Psoas muscle (tissue), 8 donors: Measurements from ENCODE around the gene ELP1. TPM values are rescaled to one million over a fixed set of nuclear protein-coding genes. Genes with fewer than 3 reads are reported as not detected.
"Not testable (repeated sequence)": the region's sequence is repeated elsewhere in the genome, so short reads cannot be mapped to it uniquely, and the experiment has no call there.

Experiments used
- ATAC-seq, 4 donors: fragments of 200-7000 bp; cut with Tn5 transposase; one replicate each; pipeline ENCODE4 v1.9.1; 2020; ENCODE audit warnings: moderate library complexity in 3 of 4, mild to moderate bottlenecking in 2 of 4
- DNase-seq, 2 donors: peaks; one replicate each; pipeline ENCODE4 v3.0.0-alpha.2; 2020
- H3K27ac ChIP-seq: fragments of 200-600 bp; one replicate; pipeline ENCODE4 v1.8.0; 2022
- H3K27me3 ChIP-seq, 3 donors: fragments of 200-600 bp in 1 of 3; one replicate each; pipeline versions ENCODE4 v1.6.1 to v1.8.0; 2013 to 2022; ENCODE audit warnings: low read length in 2 of 3, mild to moderate bottlenecking in 2 of 3, moderate library complexity in 1 of 3; ENCODE audit not compliant: insufficient read depth in 3 of 3
- H3K36me3 ChIP-seq, 2 donors: fragments of 200-600 bp in 1 of 2; one replicate each; pipeline versions ENCODE4 v1.6.1 to v1.8.0; 2013 to 2022; ENCODE audit warnings: low read depth in 1 of 2, mild to moderate bottlenecking in 1 of 2, moderate library complexity in 1 of 2; ENCODE audit not compliant: insufficient read depth in 1 of 2
- H3K4me1 ChIP-seq: fragments of 200-600 bp; one replicate; pipeline ENCODE4 v1.8.0; 2022
- H3K4me3 ChIP-seq: fragments of 200-600 bp; one replicate; pipeline ENCODE4 v1.8.0; 2022; ENCODE audit warnings: mild to moderate bottlenecking
- H3K9me3 ChIP-seq: fragments of 200-600 bp; one replicate; pipeline ENCODE4 v1.8.0; 2022
- WGBS, 3 donors: extraction: QIAGEN DNeasy Blood & Tissue Kit; methylation state at CpG; one replicate each; pipeline versions ENCODE4 v1.1.6 to v1.1.7; 2013; 5-methylcytosine and 5-hydroxymethylcytosine counted together
- intact Hi-C, 2 donors: fragments of 100-400 bp; cut with DNase I; formaldehyde crosslinking; loops; one replicate each; pipeline versions ENCODE4 v1.11.0 to v1.14.2; 2022
- polyA plus RNA-seq, 3 donors: library from polyadenylated mRNA; stranded (reverse); fragments of 200-250 nt; gene quantifications; one replicate each; pipeline ENCODE4 v1.2.3, GENCODE V29; 2013
- total RNA-seq, 4 donors: library from RNA; stranded (reverse); fragmentation: NEBNext Ultra II Directional in 2 of 4; extraction: Animal tissue kit (Norgen Biotek cat#: 25700) in 2 of 4; gene quantifications; one replicate each; pipeline versions ENCODE4 v1.2.1 to v1.2.4, GENCODE V29; 2021 to 2023
- TF ChIP-seq, protein P1 (sequence below): fragments of 200-600 bp; IDR thresholded peaks from one replicate; pipeline ENCODE4 v1.8.0; 2022; ENCODE audit warnings: antibody characterized with exemption
- donor health status: healthy with polysubstance abuse.
- donor health status: DM: no; HTN: no; CAD: no; lungs with moderate emphysema.
- donor health status: Bipolar disorder and iron deficiency.
- donor health status: healthy.
- donor health status: DM: yes; HTN: yes; CAD: no.
- donor health status: DM: no; HTN: no; CAD: no.
- donor health status: DM: no; HTN: no; CAD: no.
- donor health status: DM: yes; HTN: yes; CAD: no.

Gene ELP1
- total and polyA plus RNA-seq, 7 donors = 9.6 to 21.0 (median 16.8) TPM

DNA sequence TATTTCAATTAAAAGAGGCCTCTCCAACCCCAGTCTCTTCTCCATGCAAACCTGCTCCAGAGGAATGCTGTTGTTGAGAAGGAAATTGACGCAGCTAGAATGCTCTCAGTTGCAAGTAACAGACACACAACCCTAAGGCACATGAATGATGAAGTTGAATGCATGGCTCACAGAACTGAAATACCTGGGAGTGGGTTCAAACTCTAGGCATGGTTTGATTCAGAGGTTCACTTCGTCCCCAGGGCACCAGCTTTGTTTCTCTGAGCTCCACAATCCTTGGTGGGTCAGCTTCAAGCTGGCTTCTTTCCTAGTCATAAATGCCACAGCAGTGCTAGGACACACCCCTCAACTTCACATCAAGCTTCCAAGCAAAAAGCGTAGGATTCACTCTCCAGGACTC is 82.8 kb downstream of the ELP1 start:
- DNase-seq (no peak), ATAC-seq (no peak)
- Histone ChIP-seq H3K9me3 (no peaks in the 10 kb centered on the region), H3K4me3 (no peak overlapping the region), H3K36me3 (no peaks in the 10 kb centered on the region), H3K27me3 (no peaks in the 10 kb centered on the region), H3K27ac (no peak overlapping the region), H3K4me1 (no peaks in the 10 kb centered on the region)
- intact Hi-C loops = no loop called here
- WGBS, 3 donors = 85 to 87% (median 86%) methylated on average over 3 of the region's 3 CpGs
- TF ChIP-seq, protein P1, sequence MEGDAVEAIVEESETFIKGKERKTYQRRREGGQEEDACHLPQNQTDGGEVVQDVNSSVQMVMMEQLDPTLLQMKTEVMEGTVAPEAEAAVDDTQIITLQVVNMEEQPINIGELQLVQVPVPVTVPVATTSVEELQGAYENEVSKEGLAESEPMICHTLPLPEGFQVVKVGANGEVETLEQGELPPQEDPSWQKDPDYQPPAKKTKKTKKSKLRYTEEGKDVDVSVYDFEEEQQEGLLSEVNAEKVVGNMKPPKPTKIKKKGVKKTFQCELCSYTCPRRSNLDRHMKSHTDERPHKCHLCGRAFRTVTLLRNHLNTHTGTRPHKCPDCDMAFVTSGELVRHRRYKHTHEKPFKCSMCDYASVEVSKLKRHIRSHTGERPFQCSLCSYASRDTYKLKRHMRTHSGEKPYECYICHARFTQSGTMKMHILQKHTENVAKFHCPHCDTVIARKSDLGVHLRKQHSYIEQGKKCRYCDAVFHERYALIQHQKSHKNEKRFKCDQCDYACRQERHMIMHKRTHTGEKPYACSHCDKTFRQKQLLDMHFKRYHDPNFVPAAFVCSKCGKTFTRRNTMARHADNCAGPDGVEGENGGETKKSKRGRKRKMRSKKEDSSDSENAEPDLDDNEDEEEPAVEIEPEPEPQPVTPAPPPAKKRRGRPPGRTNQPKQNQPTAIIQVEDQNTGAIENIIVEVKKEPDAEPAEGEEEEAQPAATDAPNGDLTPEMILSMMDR = no peak

DNA sequence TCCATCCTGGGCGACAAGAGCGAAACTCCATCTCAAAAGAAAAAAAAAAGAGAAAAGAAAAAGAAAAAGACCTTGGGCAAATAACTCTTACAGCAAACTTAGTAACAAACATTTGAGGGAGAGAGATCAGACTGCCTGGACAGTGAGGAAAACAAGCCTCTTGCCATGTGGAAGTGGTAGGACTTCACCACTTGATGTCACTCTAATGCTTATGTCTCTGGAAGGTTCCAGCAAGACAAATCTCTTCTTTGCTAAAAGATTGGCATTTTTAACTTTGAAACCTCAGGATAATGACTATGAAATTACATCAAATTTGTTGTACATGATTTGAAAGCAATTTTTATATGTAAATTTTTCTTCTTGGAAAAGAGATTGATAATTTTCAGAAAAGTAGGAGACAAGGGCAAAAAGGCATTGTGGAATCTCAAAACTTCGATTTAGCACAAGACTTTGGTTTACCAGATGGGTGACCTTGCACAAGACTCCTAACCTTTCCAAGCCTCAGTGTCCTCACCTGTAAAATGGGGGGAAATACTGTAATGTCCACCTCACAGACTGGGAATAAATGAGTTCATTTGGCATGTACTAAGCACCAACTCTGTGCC is 83.5 kb downstream of the ELP1 start:
- WGBS, 3 donors = 95 to 98% (median 98%) methylated on average over 3 of the region's 3 CpGs
- H3K27me3 ChIP-seq = no peaks in the 10 kb centered on the region
- no peak for ATAC-seq
- no peaks in the 10 kb centered on the region for H3K36me3 ChIP-seq
- no peak overlapping the region for H3K27ac ChIP-seq
- intact Hi-C loops = no loop called here
- no peaks in the 10 kb centered on the region for H3K9me3 ChIP-seq
- H3K4me1 ChIP-seq = no peaks in the 10 kb centered on the region
- DNase-seq = no peak
- TF ChIP-seq, protein P1 = no peak
- no peak overlapping the region for H3K4me3 ChIP-seq

DNA sequence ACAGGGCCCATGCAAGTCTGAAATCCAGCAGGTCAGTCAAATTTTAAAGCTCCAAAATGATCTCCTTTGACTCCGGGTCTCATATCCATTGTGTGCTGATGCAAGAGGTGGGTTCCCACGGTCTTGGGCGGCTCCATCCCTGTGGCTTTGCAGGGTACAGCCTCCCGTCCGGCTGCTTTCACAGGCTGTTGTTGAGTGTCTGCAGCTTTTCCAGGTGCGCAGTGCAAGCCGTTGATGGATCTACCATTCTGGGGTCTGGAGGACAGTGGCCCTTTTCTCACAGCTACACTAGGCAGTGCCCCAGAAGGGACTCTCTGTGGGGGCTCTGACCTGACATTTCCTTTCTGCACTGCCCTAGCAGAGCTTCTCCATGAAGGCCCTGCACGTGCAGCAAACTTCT is 85.6 kb downstream of the ELP1 start:
- not testable (repeated sequence) for H3K9me3 ChIP-seq, DNase-seq, H3K4me1 ChIP-seq

DNA sequence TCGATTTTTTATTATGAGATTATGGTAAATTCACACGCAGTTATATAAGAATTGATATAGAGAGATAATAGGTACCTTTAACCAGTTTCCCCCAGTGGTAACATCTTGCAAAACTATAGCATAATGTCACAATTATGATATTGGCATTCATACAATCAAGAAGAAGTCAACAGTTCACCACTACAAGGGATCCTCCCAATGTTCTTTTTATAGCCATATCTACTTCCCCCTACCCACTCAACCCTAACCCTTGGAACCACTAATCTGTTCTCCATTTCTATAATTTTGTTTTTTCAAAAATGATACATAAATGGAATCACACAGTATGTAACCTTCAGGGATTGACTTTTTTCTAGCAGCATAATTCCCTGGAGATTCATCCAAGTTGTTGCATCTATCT is 88.0 kb downstream of the ELP1 start:
- intact Hi-C loops = no loop called here
- no peaks in the 10 kb centered on the region for H3K36me3 ChIP-seq
- no peak overlapping the region for H3K27ac ChIP-seq
- no peaks in the 10 kb centered on the region for H3K9me3 ChIP-seq
- no peak for DNase-seq
- WGBS, 3 donors = 88 to 96% (median 93%) methylated on average over 2 of the region's 2 CpGs
- no peak for ATAC-seq
- no peaks in the 10 kb centered on the region for H3K27me3 ChIP-seq
- TF ChIP-seq, protein P1 = no peak
- H3K4me1 ChIP-seq = no peaks in the 10 kb centered on the region
- H3K4me3 ChIP-seq = no peak overlapping the region

More for the DNA sequence above, 85.6 kb downstream of the ELP1 start:
- ATAC-seq, H3K36me3 ChIP-seq, H3K27ac ChIP-seq, H3K4me3 ChIP-seq, intact Hi-C loops, H3K27me3 ChIP-seq: not testable (repeated sequence)
- WGBS, 3 donors = 94 to 97% (median 94%) methylated on average over 8 of the region's 8 CpGs

DNA sequence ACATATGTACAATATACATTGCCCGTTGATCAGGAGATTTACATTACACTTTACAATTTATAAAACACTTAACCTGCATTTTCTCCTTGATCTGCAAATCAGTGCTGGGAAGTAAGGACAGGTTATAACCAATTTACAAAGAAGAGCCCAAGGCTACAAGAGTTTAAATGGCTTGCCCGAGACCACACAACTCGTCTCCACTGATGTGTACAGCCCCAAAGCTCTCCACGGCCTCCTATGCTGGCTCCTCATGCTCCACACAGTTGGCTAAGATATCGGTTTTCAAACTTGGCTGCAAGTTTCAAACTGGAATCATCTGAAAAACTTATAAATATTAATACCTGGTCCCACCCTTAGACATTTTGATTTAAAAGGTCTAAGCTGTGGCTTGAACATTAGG is 88.4 kb downstream of the ELP1 start:
- intact Hi-C loops = no loop called here
- H3K4me1 ChIP-seq = no peaks in the 10 kb centered on the region
- H3K36me3 ChIP-seq = no peaks in the 10 kb centered on the region
- TF ChIP-seq, protein P1 = no peak
- DNase-seq (no peak), ATAC-seq (no peak)
- H3K4me3 ChIP-seq = no peak overlapping the region
- no peaks in the 10 kb centered on the region for H3K27me3 ChIP-seq
- no peaks in the 10 kb centered on the region for H3K9me3 ChIP-seq
- WGBS, 3 donors = 61 to 69% (median 64%) methylated on average over 5 of the region's 5 CpGs
- no peak overlapping the region for H3K27ac ChIP-seq
